HCT116 (cell line): ENCODE results near the gene DEFB108B. TPM values are rescaled to one million over a fixed set of nuclear protein-coding genes. Genes with fewer than 3 reads are reported as not detected.
"Not testable (repeated sequence)": the region's sequence is repeated elsewhere in the genome, so short reads cannot be mapped to it uniquely, and the experiment has no call there.

Experiments
- ATAC-seq: fragments of 200-7000 bp; cut with Tn5 transposase; 2 replicates; pipeline ENCODE4 v1.9.1; 2020; ENCODE audit warnings: mild to moderate bottlenecking, moderate library complexity
- BruUV-seq: library from RNA; stranded (reverse); fragments of 400-500 nt; replicated peaks from 2 replicates; lab custom pipeline; 2021; lab: Mats Ljungman, UMichigan
- CTCF ChIA-PET: fragments of 300-600 bp; sonication (Branson Sonifier 250); formaldehyde crosslinking; loops from one replicate; lab custom pipeline; 2021; ENCODE audit warnings: antibody characterized with exemption; lab: Charles Lee
- POLR2A ChIA-PET: fragments of 300-600, 350-600 bp; sonication (Branson Sonifier 250); formaldehyde crosslinking; loops from one replicate; lab custom pipeline; 2021; ENCODE audit warnings: antibody characterized with exemption; lab: Charles Lee
- RAD21 ChIA-PET, 2 experiments: fragments of 300-600 bp; sonication (Branson Sonifier 250); formaldehyde crosslinking; loops; one replicate each; lab custom pipeline; 2023; ENCODE audit warnings: low total read pairs in 2 of 2; ENCODE audit not compliant: uncharacterized antibody in 2 of 2, unreplicated experiment in 2 of 2, low non-redundant PET in 1 of 2; lab: Charles Lee
- DNase-seq: peaks from one replicate; pipeline ENCODE4 v3.0.0-alpha.2; 2010; ENCODE audit warnings: low read depth, low spot score
- H2AFZ ChIP-seq: fragments of 200-600 bp; shearing (Covaris generic), sonication (generic); 2 replicates; pipeline ENCODE4 v1.6.1; 2017; ENCODE audit warnings: low read depth, mixed run types, mixed read lengths, antibody characterized with exemption, low read length; ENCODE audit not compliant: poor library complexity, severe bottlenecking
- H3K27ac ChIP-seq: 2 replicates; pipeline ENCODE4 v1.5.1; 2012; ENCODE audit warnings: low read depth, low read length
- H3K27me3 ChIP-seq: fragments of 200-600 bp; sonication (generic); 2 replicates; pipeline ENCODE4 v1.6.1; 2016; ENCODE audit warnings: mixed run types, low read length, mixed read lengths; ENCODE audit not compliant: insufficient read depth
- H3K36me3 ChIP-seq, 2 experiments: fragments of 200-500 bp in 1 of 2; fragments of 200-600 bp in 1 of 2; sonication (Bioruptor generic) in 1 of 2; sonication (generic) in 1 of 2; 2 replicates each; pipeline versions ENCODE4 v1.5.1 to v1.6.1; 2014 to 2016; ENCODE audit warnings: low read length in 2 of 2, inconsistent platforms in 1 of 2, mixed read lengths in 1 of 2, mixed run types in 1 of 2; ENCODE audit not compliant: insufficient read depth in 2 of 2, control insufficient read depth in 1 of 2
- H3K4me1 ChIP-seq, 2 experiments: fragments of 200-600 bp in 1 of 2; sonication (generic) in 1 of 2; 2 replicates each; pipeline versions ENCODE4 v1.5.1 to v1.6.1; 2012 to 2017; ENCODE audit warnings: low read length in 2 of 2, inconsistent platforms in 1 of 2, mild to moderate bottlenecking in 1 of 2, mixed read lengths in 1 of 2, mixed run types in 1 of 2, moderate library complexity in 1 of 2; ENCODE audit not compliant: insufficient read depth in 2 of 2, control insufficient read depth in 1 of 2
- H3K4me2 ChIP-seq: fragments of 200-600 bp; sonication (generic); 2 replicates; pipeline ENCODE4 v1.6.1; 2017; ENCODE audit warnings: mixed run types, low read length, mixed read lengths
- H3K4me3 ChIP-seq, 2 experiments: fragments of 200-600 bp in 1 of 2; sonication (generic) in 1 of 2; replicated peaks in 1 of 2; 2 replicates each; pipeline ENCODE4 v1.5.1; 2011 to 2016; ENCODE audit warnings: low read length in 2 of 2, control low read depth in 1 of 2, low read depth in 1 of 2, mild to moderate bottlenecking in 1 of 2, mixed read lengths in 1 of 2, mixed run types in 1 of 2
- H3K79me2 ChIP-seq: fragments of 200-600 bp; sonication (generic); 2 replicates; pipeline ENCODE4 v1.6.1; 2017; ENCODE audit warnings: mild to moderate bottlenecking, mixed run types, low read length, moderate library complexity, mixed read lengths; ENCODE audit not compliant: insufficient read depth
- H3K9ac ChIP-seq: fragments of 200-600 bp; sonication (generic); 2 replicates; pipeline ENCODE4 v1.6.1; 2016; ENCODE audit warnings: low read length, mixed read lengths
- H3K9me2 ChIP-seq: fragments of 200-600 bp; sonication (generic), shearing (Covaris generic); 2 replicates; pipeline ENCODE4 v1.6.1; 2017; ENCODE audit warnings: mixed run types, mild to moderate bottlenecking, moderate library complexity; ENCODE audit not compliant: insufficient read depth
- H3K9me3 ChIP-seq, 2 experiments: fragments of 200-500 bp in 1 of 2; fragments of 200-600 bp in 1 of 2; sonication (Bioruptor generic) in 1 of 2; sonication (generic) in 1 of 2; 2 replicates each; pipeline ENCODE4 v1.6.1; 2014 to 2017; ENCODE audit warnings: low read length in 2 of 2, mixed read lengths in 2 of 2, inconsistent platforms in 1 of 2, low read depth in 1 of 2, mild to moderate bottlenecking in 1 of 2, mixed run types in 1 of 2, moderate library complexity in 1 of 2; ENCODE audit not compliant: control insufficient read depth in 1 of 2, insufficient read depth in 1 of 2
- H4K20me1 ChIP-seq: fragments of 200-600 bp; sonication (generic), shearing (Covaris generic); 2 replicates; pipeline ENCODE4 v1.6.1; 2017; ENCODE audit warnings: mixed run types, mild to moderate bottlenecking, moderate library complexity; ENCODE audit not compliant: insufficient read depth
- EGR1 ChIP-seq: IDR thresholded peaks from 2 replicates; pipeline ENCODE4 v1.6.1; 2012; ENCODE audit warnings: low read depth
- EZH2 ChIP-seq: fragments of 200-600 bp; sonication (generic); IDR thresholded peaks from 2 replicates; pipeline ENCODE4 v1.6.1; 2017; ENCODE audit warnings: antibody characterized with exemption, mixed run types
- JUND ChIP-seq: IDR thresholded peaks from 2 replicates; pipeline ENCODE4 v1.6.1; 2012
- POLR2A ChIP-seq: IDR thresholded peaks from 2 replicates; pipeline ENCODE4 v1.7.0; 2011; ENCODE audit warnings: borderline replicate concordance; ENCODE audit not compliant: insufficient read depth, insufficient read length; ENCODE audit errors: extremely low read depth
- POLR2AphosphoS5 ChIP-seq: IDR thresholded peaks from 2 replicates; pipeline ENCODE4 v1.6.1; 2011; ENCODE audit warnings: mild to moderate bottlenecking, low read depth, low read length, moderate library complexity
- SIN3A ChIP-seq: IDR thresholded peaks from 2 replicates; pipeline ENCODE4 v1.6.1; 2012; ENCODE audit warnings: low read depth
- YY1 ChIP-seq: IDR thresholded peaks from 2 replicates; pipeline ENCODE4 v1.6.1; 2011; ENCODE audit warnings: low read length, low read depth, moderate library complexity, mild to moderate bottlenecking; ENCODE audit not compliant: insufficient replicate concordance; ENCODE audit errors: extremely low read depth
- ZFX ChIP-seq: fragments of 450-650 bp; IDR thresholded peaks from 2 replicates; pipeline ENCODE4 v1.6.1; 2017
- intact Hi-C: fragments of 100-400 bp; cut with micrococcal nuclease; formaldehyde crosslinking; loops from 2 replicates; pipeline ENCODE4 v1.10.0; 2022
- total RNA-seq: library from RNA; stranded (reverse); gene quantifications from one replicate; pipeline ENCODE4 v1.2.1, GENCODE V29; 2021; ENCODE audit not compliant: unreplicated experiment
- TF ChIP-seq, protein P1 (sequence below): IDR thresholded peaks from 2 replicates; pipeline ENCODE4 v1.6.1; 2011; ENCODE audit warnings: mild to moderate bottlenecking, low read length, moderate library complexity; ENCODE audit not compliant: insufficient replicate concordance; ENCODE audit errors: extremely low read depth
- TF ChIP-seq, protein P2 (sequence below), 3 experiments: fragments of 200-600 bp in 1 of 3; sonication (generic) in 1 of 3; IDR thresholded peaks in 2 of 3; conservative IDR thresholded peaks in 1 of 3; 2 replicates each; pipeline ENCODE4 v1.5.1; 2012 to 2017; ENCODE audit warnings: low read depth in 2 of 3, low read length in 2 of 3, antibody characterized with exemption in 1 of 3, borderline replicate concordance in 1 of 3, control low read depth in 1 of 3, mild to moderate bottlenecking in 1 of 3, mixed read lengths in 1 of 3, mixed run types in 1 of 3, moderate library complexity in 1 of 3; ENCODE audit not compliant: insufficient read depth in 1 of 3

DEFB108B gene
- total RNA-seq, 1 experiment from 2014 or later: not detected

DNA sequence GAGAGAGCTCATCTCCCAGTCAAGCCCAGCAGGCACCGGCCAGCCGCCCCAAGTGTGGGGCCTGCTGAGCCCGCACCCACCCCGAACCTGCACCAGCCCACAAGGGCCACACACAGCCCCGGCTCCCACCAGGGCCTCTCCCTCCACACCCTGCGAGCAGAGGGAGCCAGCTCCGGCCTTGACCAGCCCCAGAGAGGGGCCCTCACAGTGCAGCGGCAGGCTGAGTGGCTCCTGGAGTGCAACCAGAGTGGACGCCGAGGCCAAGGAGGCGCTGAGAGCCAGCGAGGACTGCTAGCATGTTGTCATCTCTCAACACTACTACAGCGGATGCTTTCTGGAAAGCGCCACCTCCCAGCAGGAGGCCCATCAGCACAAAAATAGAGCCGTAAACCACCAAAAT lies 10.9 kb downstream of the DEFB108B start (continued):
- TF ChIP-seq, protein P1, sequence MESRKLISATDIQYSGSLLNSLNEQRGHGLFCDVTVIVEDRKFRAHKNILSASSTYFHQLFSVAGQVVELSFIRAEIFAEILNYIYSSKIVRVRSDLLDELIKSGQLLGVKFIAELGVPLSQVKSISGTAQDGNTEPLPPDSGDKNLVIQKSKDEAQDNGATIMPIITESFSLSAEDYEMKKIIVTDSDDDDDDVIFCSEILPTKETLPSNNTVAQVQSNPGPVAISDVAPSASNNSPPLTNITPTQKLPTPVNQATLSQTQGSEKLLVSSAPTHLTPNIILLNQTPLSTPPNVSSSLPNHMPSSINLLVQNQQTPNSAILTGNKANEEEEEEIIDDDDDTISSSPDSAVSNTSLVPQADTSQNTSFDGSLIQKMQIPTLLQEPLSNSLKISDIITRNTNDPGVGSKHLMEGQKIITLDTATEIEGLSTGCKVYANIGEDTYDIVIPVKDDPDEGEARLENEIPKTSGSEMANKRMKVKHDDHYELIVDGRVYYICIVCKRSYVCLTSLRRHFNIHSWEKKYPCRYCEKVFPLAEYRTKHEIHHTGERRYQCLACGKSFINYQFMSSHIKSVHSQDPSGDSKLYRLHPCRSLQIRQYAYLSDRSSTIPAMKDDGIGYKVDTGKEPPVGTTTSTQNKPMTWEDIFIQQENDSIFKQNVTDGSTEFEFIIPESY: no peak
- TF ChIP-seq EGR1: no peak
- TF ChIP-seq EZH2: no peak
- no peak for TF ChIP-seq POLR2A
- no peak for TF ChIP-seq ZFX
- TF ChIP-seq POLR2AphosphoS5: no peak
- no peak for TF ChIP-seq JUND
- TF ChIP-seq YY1: no peak
- TF ChIP-seq SIN3A: no peak
- TF ChIP-seq, protein P2, sequence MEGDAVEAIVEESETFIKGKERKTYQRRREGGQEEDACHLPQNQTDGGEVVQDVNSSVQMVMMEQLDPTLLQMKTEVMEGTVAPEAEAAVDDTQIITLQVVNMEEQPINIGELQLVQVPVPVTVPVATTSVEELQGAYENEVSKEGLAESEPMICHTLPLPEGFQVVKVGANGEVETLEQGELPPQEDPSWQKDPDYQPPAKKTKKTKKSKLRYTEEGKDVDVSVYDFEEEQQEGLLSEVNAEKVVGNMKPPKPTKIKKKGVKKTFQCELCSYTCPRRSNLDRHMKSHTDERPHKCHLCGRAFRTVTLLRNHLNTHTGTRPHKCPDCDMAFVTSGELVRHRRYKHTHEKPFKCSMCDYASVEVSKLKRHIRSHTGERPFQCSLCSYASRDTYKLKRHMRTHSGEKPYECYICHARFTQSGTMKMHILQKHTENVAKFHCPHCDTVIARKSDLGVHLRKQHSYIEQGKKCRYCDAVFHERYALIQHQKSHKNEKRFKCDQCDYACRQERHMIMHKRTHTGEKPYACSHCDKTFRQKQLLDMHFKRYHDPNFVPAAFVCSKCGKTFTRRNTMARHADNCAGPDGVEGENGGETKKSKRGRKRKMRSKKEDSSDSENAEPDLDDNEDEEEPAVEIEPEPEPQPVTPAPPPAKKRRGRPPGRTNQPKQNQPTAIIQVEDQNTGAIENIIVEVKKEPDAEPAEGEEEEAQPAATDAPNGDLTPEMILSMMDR (IDR thresholded peaks at IDR 0.05 in 2 of 3, conservative IDR thresholded peaks at IDR 0.05 in 1 of 3; ENCODE audit: borderline replicate concordance in 1 of 3, insufficient read depth in 1 of 3, low read depth in 2 of 3, low read length in 2 of 3): no peak

- CTCF ChIA-PET: not testable (repeated sequence)
These were observed 20.9 kb downstream of the DEFB108B start for GRCh38 chr11:71853895-71854294.

DNA sequence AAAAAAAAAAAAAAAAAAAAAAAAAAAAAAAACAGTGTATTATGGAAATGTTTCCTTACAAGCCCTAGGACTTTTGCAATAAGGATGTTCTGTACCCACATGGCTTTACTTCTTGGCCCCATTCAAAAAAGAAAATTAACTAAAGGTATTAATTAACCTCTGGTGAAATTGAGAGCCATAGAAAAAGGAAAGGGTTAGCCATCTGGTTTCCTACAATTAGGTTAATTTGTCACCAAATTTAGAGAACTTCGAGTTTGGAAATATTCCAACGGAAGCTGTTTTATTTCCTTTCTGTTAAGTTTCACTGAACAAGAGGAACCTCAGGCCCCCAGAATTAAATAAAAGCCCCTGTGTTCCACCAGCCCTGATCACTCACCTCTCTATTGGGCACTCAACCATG lies 22.9 kb downstream of the DEFB108B start:
- BruUV-seq, H4K20me1 ChIP-seq, H3K27ac ChIP-seq, H3K9ac ChIP-seq, RAD21 ChIA-PET, H3K4me3 ChIP-seq, H3K4me1 ChIP-seq, DNase-seq, H3K9me3 ChIP-seq, H3K27me3 ChIP-seq, H3K36me3 ChIP-seq, H3K4me2 ChIP-seq, intact Hi-C loops, H2AFZ ChIP-seq, H3K79me2 ChIP-seq, ATAC-seq, H3K9me2 ChIP-seq, POLR2A ChIA-PET: not testable (repeated sequence)
- CTCF ChIA-PET: interaction anchor here (0.6 kb wide), 1 partner anchor 20 kb away, joined by 3 read pairs; no protein-coding TSS in a partner anchor

More at GRCh38 chr11:71853895-71854294, 20.9 kb downstream of the DEFB108B start:
- H3K4me1 ChIP-seq, H3K4me3 ChIP-seq, POLR2A ChIA-PET, H3K9ac ChIP-seq, H3K27me3 ChIP-seq, BruUV-seq, H3K4me2 ChIP-seq, H3K79me2 ChIP-seq, H3K9me3 ChIP-seq, DNase-seq, ATAC-seq, H2AFZ ChIP-seq, H3K9me2 ChIP-seq, H4K20me1 ChIP-seq, intact Hi-C loops, H3K36me3 ChIP-seq, H3K27ac ChIP-seq, RAD21 ChIA-PET: not testable (repeated sequence)

- intact Hi-C loops, H3K9me3 ChIP-seq, H2AFZ ChIP-seq, RAD21 ChIA-PET, H3K27me3 ChIP-seq, BruUV-seq, ATAC-seq, H3K36me3 ChIP-seq, H3K27ac ChIP-seq, H3K4me3 ChIP-seq, H3K4me2 ChIP-seq, H4K20me1 ChIP-seq, H3K9me2 ChIP-seq, H3K79me2 ChIP-seq, POLR2A ChIA-PET, DNase-seq, CTCF ChIA-PET, H3K9ac ChIP-seq, H3K4me1 ChIP-seq: not testable (repeated sequence)
These were observed 27.8 kb downstream of the DEFB108B start for GRCh38 chr11:71860835-71861234.
